BJ (cell line): Measurements from ENCODE around the gene SERPIND1. TPM values are rescaled to one million over a fixed set of nuclear protein-coding genes. Genes with fewer than 3 reads are reported as not detected.

Source experiments
- CTCF ChIA-PET: fragments of 350-600 bp; formaldehyde crosslinking; extraction: SDS; loops from one replicate; lab custom pipeline; 2021; ENCODE audit warnings: antibody characterized with exemption, inconsistent platforms; lab: Yijun Ruan, JAX
- POLR2A ChIA-PET: fragments of 300-600 bp; sonication (Branson Sonifier 250); formaldehyde crosslinking; extraction: SDS; loops from one replicate; lab custom pipeline; 2021; ENCODE audit warnings: antibody characterized with exemption; lab: Charles Lee
- DNase-seq: peaks from one replicate; pipeline ENCODE4 v3.0.0-alpha.2; 2011; ENCODE audit warnings: low read depth
- H3K27me3 ChIP-seq: 2 replicates; pipeline ENCODE4 v1.6.0; 2011; ENCODE audit warnings: low read length; ENCODE audit not compliant: control insufficient read depth, insufficient read depth
- H3K36me3 ChIP-seq: 2 replicates; pipeline ENCODE4 v1.5.1; 2011; ENCODE audit warnings: low read length; ENCODE audit not compliant: control insufficient read depth, insufficient read depth
- H3K4me3 ChIP-seq: 2 replicates; pipeline ENCODE4 v1.5.1; 2011; ENCODE audit warnings: low read depth, mild to moderate bottlenecking, control low read depth, low read length
- polyA plus RNA-seq: library from polyadenylated mRNA; depleted of rRNA; stranded (reverse); fragments of >200 nt; gene quantifications from 2 replicates; pipeline ENCODE4 v1.2.3, GENCODE V29; 2011
- TF ChIP-seq, protein P1 (sequence below): IDR thresholded peaks from 2 replicates; pipeline ENCODE4 v1.5.1; 2011; ENCODE audit warnings: low read depth, mild to moderate bottlenecking, control low read depth, inconsistent platforms, low read length, moderate library complexity; ENCODE audit not compliant: insufficient read depth

Gene SERPIND1
- polyA plus RNA-seq, 1 experiment, result not detected

DNA sequence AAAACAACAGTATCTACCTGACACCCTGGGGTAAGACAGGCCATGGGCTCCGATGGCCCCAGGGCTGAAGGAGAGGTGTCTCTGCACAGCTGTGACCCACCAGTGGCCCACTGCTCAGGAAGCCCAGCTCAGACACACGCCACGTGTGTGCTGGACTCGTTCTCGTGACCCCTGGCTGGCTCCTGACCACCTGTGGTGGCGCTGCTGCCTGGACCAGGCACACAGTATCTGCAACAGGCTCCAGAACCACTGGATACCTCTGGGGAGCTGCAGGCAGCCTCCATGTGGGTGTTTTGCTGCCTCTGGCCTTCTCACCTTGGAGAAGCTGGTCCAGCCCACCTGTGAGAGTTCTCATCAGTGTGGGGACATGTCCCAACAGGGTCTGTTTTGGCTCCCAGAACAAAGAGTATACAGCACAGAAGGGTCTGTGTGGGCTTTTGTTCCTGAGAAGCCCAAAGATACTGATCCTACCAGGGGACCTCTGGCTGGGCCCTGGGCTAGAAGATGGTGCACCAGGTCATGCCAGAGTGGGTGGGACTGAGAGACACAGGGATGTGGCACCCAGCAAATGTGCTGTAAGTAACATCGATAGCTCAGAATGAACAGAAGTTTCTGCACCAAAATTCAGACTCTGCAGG is 21.7 kb upstream of the SERPIND1 start:
- Histone ChIP-seq H3K27me3 (no peaks in the 10 kb centered on the region), H3K4me3 (no peak overlapping the region), H3K36me3 (peaks cover 12% of the 10 kb centered on the region)
- TF ChIP-seq, protein P1, sequence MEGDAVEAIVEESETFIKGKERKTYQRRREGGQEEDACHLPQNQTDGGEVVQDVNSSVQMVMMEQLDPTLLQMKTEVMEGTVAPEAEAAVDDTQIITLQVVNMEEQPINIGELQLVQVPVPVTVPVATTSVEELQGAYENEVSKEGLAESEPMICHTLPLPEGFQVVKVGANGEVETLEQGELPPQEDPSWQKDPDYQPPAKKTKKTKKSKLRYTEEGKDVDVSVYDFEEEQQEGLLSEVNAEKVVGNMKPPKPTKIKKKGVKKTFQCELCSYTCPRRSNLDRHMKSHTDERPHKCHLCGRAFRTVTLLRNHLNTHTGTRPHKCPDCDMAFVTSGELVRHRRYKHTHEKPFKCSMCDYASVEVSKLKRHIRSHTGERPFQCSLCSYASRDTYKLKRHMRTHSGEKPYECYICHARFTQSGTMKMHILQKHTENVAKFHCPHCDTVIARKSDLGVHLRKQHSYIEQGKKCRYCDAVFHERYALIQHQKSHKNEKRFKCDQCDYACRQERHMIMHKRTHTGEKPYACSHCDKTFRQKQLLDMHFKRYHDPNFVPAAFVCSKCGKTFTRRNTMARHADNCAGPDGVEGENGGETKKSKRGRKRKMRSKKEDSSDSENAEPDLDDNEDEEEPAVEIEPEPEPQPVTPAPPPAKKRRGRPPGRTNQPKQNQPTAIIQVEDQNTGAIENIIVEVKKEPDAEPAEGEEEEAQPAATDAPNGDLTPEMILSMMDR, result no peak
- CTCF ChIA-PET, result interaction anchor here (0.9 to 1.3 kb wide), 2 partner anchors 10 to 32 kb away, joined by 3 to 4 read pairs; no protein-coding TSS in a partner anchor
- DNase-seq, result no peak
- POLR2A ChIA-PET, result no interaction called here

DNA sequence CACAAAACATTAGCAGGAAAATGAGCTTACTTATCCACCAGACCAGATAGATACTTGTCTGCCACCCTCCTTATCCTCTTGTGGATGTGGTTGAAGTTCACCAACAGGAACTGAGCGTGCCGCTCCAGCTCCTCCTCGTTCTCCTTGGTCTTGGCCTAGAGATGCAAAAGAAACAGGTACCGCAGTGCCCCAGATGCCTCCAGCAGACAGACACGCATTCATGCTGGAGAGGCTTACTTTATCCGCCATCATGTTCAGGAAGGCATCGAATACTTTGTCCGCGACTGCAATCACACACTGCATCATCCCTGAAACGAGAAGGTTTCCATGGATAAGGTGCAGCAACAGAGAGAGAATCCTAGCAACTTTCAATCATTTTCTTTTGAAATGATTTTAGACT is 21.0 kb upstream of the SERPIND1 start:
- TF ChIP-seq, protein P1, result no peak
- H3K27me3 ChIP-seq, result no peaks in the 10 kb centered on the region
- ChIA-PET CTCF (interaction anchor here (0.9 to 1.3 kb wide), 2 partner anchors 10 to 31 kb away, joined by 3 to 4 read pairs; no protein-coding TSS in a partner anchor), POLR2A (no interaction called here)
- DNase-seq, result no peak
- peaks cover 12% of the 10 kb centered on the region for H3K36me3 ChIP-seq
- no peak overlapping the region for H3K4me3 ChIP-seq

DNA sequence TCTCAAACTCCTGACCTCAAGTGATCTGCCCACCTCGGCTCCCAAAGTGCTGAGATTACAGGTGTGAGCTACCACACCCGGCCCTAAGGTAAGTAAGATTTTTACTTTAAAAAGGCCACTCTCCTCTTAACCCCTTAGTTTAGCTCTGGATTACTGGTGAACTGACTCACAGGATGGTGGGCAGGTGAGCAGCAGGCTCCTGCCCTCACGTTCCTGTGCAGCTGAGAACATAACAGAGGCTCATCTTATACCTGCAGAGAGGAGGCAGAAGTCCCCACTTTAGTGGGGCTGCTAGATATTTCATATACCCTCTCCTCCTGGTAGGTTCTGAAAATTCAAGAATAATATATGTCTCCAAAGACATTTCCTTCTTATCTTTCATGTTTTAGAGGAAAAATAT is 17.1 kb upstream of the SERPIND1 start:
- ChIA-PET CTCF (interaction anchor here (4.5 kb wide), 1 partner anchor 15 kb away, joined by 22 read pairs; no protein-coding TSS in a partner anchor), POLR2A (no interaction called here)
- Histone ChIP-seq H3K27me3 (no peaks in the 10 kb centered on the region), H3K4me3 (no peak overlapping the region), H3K36me3 (peaks cover 3% of the 10 kb centered on the region; the same call in 1 of the 2 replicates)
- DNase-seq, result no peak
- TF ChIP-seq, protein P1, result no peak

DNA sequence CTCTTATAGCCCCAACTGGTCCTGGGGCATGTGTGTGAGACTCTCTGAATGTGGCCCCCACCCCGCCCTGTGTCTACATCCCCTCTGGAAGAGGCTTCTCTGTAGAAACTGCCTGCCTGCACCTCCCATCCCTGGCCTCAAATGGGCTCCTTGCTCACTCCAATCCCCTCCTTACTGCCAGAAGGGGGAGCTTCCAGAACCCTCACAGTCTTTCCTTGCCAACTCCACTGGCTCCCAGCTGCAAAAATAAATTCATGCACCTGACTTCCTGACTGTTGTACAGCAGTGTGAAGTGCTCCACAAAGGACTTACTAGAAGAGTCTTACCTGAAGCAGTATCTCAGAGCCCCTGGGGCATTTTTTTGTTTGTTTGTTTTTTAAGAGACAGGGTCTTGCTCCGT is 15.2 kb upstream of the SERPIND1 start:
- Histone ChIP-seq H3K4me3 (no peak overlapping the region), H3K27me3 (no peaks in the 10 kb centered on the region), H3K36me3 (0 out of 2 replicates have a peak, but pooled peaks cover 1% of the 10 kb centered on the region)
- CTCF ChIA-PET, result interaction anchor here (4.5 kb wide), 1 partner anchor 17 kb away, joined by 22 read pairs; no protein-coding TSS in a partner anchor
- TF ChIP-seq, protein P1, result no peak
- POLR2A ChIA-PET, result no interaction called here
- DNase-seq, result no peak

DNA sequence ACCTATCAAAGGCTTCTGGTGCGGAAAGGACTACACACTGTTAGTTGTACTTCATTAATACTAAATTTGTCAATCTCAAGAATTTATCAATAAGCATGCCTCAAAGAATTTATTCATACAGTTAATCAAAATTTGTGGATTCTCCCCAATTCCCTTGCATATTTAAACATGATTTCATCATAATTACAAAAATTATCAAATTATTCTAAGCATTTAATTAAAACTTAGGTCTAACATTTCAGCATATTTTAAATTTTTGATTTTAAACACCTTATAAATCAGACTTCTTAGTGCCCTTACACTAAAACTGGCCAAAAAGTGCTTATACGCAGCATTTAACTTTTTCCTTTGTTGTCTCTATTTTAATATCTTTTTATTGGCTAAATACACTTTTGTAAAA is 13.8 kb upstream of the SERPIND1 start:
- DNase-seq, result no peak
- POLR2A ChIA-PET, result no interaction called here
- no peak overlapping the region for H3K4me3 ChIP-seq
- H3K36me3 ChIP-seq, result peaks cover 11% of the 10 kb centered on the region
- no peaks in the 10 kb centered on the region for H3K27me3 ChIP-seq
- CTCF ChIA-PET, result no interaction called here
- TF ChIP-seq, protein P1, result no peak
